GM12892 (cell line): ENCODE measurements around the gene RAB20.

Source experiments
- POLR2A ChIP-seq: IDR thresholded peaks from 2 replicates; pipeline ENCODE4 v1.6.1; 2011; ENCODE audit warnings: low read depth, low read length, control low read depth
- POLR2AphosphoS5 ChIP-seq: IDR thresholded peaks from 2 replicates; pipeline ENCODE4 v1.6.1; 2011; ENCODE audit warnings: low read depth, low read length, control low read depth

DNA sequence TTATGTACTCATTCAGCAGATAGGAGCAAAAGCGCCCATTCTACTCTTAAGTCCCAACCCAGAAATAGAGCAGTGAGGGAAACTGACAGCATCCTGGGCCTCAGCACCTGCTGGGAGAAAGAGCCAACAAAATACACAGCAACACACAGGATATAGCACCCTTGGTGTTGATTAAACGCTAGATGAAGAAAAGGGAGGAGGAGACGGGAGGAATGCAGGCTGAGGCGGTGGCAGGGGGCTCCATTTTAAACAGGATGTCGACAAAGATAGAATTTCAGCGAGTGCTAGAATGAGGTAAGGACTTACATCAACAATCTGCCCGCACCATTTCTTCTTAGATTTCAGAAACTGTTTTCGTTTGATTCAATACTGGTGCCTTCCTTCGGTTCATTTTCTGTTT lies 4.6 kb upstream of the RAB20 start:
- no peak for TF ChIP-seq POLR2AphosphoS5
- TF ChIP-seq POLR2A, result no peak
